SK-N-DZ (cell line): ENCODE results near the gene CD247.

Experiments used
- DNase-seq: peaks from one replicate; pipeline ENCODE4 v3.0.0-alpha.2; 2015; ENCODE audit warnings: low spot score

The CD247 gene

DNA sequence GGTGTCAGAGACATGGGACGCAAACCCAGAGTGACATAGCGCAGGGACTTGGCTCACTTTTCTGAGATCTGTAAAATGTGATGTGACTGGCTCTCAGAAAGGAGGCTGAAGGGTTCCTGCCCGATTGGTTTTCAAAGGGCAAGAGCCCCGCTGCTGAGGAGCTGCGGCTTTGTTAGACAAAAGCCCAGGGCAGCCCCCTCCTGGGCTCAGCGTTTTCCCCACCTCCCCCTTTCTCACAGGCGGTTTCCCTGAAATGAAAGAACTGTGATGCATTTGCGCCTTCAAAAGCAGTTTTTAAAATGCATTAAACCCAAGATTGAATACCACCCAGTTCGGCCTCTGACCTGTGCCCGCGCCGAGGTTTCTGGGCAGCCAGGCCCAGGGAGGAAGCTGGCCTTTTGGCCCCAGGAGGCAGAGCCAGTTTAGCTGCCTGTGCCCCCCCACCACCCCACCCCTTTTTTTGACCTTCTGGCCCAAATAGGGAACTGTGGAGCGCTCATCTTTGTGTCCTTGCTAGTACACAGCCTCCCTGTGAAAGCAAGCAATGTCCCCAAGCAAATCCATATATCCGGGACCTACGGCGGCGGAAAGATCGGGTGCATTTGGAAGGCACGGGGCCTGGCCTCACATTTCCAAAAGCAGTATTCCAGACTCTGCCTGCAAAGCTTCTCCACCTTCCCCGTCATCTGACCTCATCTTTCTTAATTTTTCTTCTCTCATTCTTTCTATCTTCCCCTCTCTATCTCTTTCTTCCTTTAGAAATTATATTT, 28.6 kb downstream of the CD247 start:
- no peak for DNase-seq

- DNase-seq = no peak
These were observed 29.5 kb downstream of the CD247 start for GRCh38 chr1:167488786-167489185.

DNA sequence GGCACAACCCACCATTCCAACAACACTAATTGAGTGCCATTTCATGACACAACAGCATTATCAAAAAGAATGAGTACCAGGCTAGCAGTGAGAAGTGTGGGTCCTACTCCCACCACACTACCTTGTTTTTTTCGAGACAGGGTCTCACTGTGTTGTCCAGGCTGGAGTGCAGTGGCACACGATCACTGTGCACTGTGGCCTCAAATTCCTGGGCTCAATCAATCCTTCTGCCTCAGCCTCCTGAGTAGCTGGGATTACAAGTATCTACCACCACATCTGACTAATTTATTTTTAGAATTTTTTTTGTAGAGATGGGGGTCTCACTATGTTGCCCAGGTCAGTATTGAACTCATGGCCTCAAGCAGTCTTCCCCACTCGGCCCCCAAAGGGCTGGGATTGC, 30.7 kb downstream of the CD247 start:
- DNase-seq = no peak

GRCh38 chr1:167486090-167486824, 32.1 kb downstream of the CD247 start:
- no peak for DNase-seq

DNA sequence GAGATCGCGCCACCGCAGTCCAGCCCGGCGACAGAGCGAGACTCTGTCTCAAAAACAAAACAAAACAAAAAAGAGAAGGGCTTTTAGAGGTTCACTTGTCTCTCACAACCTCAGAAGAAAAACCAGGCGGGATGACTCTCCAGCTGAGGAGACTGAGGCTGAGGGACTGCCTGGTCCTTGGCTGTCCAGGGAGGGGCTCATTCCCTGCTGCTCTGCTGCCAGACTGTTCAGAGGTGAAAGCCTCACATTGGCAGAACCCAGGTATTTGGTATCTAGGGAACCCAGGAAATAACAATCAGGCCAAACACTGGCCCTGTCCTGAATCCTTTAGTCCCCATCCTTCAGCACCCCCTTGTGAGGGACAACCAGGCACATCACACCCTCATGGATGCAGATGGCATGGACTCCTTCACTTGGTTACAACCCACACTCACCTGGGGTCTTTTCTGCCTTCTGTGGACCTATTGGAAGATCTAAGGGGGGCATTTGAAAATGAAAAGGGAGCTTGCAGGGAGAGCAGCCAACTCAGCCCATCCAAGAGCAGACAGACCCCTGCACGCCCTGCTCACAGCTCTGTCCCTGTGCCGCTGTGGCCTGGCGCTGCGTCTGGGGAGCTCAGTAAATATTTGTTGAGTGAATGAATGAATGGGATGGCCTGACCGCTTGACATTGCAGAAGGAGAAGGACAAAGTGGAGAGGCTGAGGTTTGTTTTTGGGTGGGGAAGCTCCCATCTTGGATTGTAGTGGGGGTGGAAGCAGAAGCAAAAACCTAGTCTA, 33.4 kb downstream of the CD247 start:
- no peak for DNase-seq

GRCh38 chr1:167483790-167484189, 34.5 kb downstream of the CD247 start:
- no peak for DNase-seq

GRCh38 chr1:167482184-167482583, 36.1 kb downstream of the CD247 start:
- DNase-seq = no peak

DNA sequence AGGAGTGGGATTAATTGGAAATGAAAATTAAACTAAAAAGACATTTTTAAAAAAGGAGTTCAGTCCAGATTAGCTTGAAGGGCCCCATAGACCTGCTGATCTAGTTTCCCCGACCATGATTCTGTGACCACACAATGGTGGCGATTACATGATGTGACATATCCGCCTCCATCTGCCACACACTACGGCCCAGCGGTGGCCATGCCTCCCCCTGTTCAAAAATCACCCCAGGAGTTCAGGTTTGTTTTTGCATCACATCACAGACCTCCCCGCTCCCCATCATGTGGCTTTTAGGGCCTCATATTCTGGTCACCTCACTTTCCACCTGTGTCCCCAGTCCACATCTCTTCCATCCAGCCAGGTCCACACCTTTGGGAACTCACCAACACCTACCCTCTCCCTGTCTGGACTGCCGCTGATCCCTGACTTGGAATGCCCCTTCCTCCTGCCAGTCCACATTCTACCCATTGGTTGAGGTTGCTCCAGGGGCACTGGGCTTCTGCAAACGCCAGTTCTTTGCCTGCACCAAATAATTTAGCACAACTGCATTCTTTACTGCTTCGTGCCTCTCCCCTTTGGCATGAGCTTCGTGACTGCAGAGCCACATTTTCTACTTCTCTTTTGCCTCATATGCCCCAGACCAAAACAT, 38.9 kb downstream of the CD247 start:
- no peak for DNase-seq

DNA sequence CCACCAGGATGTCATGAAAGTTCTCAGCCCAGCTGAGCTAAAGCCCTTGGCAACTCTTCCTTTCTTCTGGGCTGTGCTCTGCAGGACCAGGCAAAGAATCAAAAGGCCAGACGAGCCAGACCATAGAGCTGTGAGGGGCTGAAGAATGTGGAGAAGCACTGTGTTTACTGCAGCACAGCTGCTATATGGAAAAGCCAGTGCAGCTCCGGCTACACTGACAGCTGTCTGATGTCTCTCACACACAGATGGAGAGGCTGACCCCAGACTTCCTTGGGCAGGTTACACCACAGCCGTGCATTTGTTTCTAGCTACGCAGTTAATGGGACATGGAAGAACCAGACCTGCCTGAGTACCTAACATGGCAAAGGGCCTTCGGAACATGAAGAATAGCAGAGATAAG, 40.3 kb downstream of the CD247 start:
- no peak for DNase-seq

DNA sequence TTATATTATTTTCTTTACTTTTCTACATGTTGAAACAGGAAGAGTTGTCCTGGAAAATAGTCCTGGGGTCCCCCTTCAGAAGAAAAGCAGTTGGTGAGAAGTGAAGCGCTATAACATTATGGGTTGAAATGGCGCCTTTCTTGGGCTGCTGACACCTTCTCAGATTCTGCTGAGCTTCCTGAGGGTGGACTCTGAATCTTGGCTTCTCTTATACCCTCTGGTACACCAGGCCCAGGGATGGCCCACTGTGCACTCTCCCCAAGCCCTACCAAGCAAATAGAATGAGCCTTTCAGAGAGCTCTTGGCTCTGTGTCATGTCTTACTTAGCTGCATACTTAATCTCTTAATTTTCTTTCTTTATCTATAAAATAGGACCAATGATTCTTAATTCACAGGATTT, 42.3 kb downstream of the CD247 start:
- no peak for DNase-seq

DNA sequence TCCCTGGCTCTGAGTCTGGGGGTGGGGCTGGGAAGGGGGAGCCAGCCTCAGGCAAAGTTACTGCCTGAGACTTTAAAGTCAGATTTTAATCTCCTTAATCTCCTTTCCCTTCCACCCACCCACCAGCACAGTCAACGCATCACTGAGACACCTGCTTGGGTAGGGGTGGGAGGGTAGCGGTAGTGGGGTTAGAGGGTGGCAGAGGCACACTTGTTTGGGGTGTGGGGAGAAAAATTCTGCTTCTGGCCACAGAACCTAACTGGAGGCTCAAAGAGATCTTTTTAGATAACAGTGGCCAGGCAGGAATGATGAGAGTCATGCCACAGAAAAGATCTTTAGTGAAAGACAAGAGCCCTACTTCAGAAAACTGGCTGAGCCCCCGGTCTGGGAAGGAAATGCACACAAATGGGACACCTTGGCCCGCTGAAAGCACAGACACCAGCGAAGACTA, 44.1 kb downstream of the CD247 start:
- no peak for DNase-seq

- DNase-seq = no peak
These were observed 44.6 kb downstream of the CD247 start for GRCh38 chr1:167473761-167474160.

- no peak for DNase-seq
These were observed 45.4 kb downstream of the CD247 start for GRCh38 chr1:167472752-167473521.

- no peak for DNase-seq
These were observed 46.8 kb downstream of the CD247 start for GRCh38 chr1:167471568-167471967.

GRCh38 chr1:167469280-167469965, 48.9 kb downstream of the CD247 start:
- DNase-seq = no peak

GRCh38 chr1:167467752-167468151, 50.6 kb downstream of the CD247 start:
- no peak for DNase-seq

- no peak for DNase-seq
These were observed 51.1 kb downstream of the CD247 start for GRCh38 chr1:167467126-167467710.

DNA sequence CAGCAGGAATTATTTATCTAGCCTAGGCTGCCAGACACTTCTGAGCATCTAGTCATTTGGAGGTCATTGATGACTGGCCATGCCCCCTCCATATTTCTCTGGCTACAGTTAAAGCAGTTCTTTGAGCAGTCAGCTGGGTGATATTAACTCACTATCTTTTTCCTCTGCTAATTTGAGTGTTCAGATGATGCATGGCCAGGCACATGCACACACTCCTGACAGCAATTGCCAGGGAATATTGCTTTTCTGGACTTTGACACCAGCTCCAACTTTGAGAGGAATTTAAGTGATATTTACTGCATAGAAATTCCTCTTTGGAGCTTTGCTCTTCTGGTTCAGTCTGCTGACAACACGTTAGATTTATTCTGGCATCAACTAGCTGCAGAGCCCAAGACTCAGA, 52.6 kb downstream of the CD247 start:
- no peak for DNase-seq

GRCh38 chr1:167465018-167465417, 53.3 kb downstream of the CD247 start:
- no peak for DNase-seq
